SK-N-SH treated with all-trans-retinoic acid at 6 μM for 48 hours (cell line): ENCODE measurements around the gene EXD3.

Experiments used
- ATAC-seq: fragments of 200-7000 bp; cut with Tn5 transposase; 3 replicates; pipeline ENCODE4 v1.9.1; 2020; ENCODE audit warnings: mild to moderate bottlenecking, moderate library complexity
- ARNTL ChIP-seq: fragments of 450-650 bp; formaldehyde crosslinking; IDR thresholded peaks from 2 replicates; pipeline ENCODE4 v1.5.0; 2020; ENCODE audit warnings: low read depth, mild to moderate bottlenecking, moderate library complexity, borderline replicate concordance
- BACH2 ChIP-seq: fragments of 250-450 bp; sonication (Bioruptor Pico); IDR thresholded peaks from 2 replicates; pipeline ENCODE4 v1.9.0; 2021; ENCODE audit warnings: mild to moderate bottlenecking, borderline replicate concordance
- CSDC2 ChIP-seq: fragments of 250-450 bp; sonication (Bioruptor Pico); IDR thresholded peaks from 2 replicates; pipeline ENCODE4 v1.5.0; 2020; ENCODE audit warnings: mild to moderate bottlenecking, moderate library complexity
- ESRRG ChIP-seq: fragments of 250-450 bp; sonication (Bioruptor Pico); IDR thresholded peaks from 2 replicates; pipeline ENCODE4 v1.6.1; 2021; ENCODE audit warnings: mild to moderate bottlenecking
- GLIS3 ChIP-seq: fragments of 250-450 bp; sonication (Bioruptor Pico); IDR thresholded peaks from 2 replicates; pipeline ENCODE4 v1.5.0; 2020; ENCODE audit warnings: mild to moderate bottlenecking, moderate library complexity
- ISL1 ChIP-seq: fragments of 250-450 bp; sonication (Bioruptor Pico); IDR thresholded peaks from 2 replicates; pipeline ENCODE4 v2.1.2; 2022; ENCODE audit warnings: mild to moderate bottlenecking, moderate library complexity
- OSR1 ChIP-seq: fragments of 250-450 bp; sonication (Bioruptor Pico); IDR thresholded peaks from 2 replicates; pipeline ENCODE4 v1.8.0; 2022; ENCODE audit warnings: moderate library complexity, mild to moderate bottlenecking, inconsistent platforms
- PATZ1 ChIP-seq: fragments of 250-450 bp; sonication (Bioruptor Pico); IDR thresholded peaks from 2 replicates; pipeline ENCODE4 v1.8.0; 2020; ENCODE audit warnings: mild to moderate bottlenecking, moderate library complexity, borderline replicate concordance
- PPARA ChIP-seq: fragments of 250-450 bp; sonication (Bioruptor Pico); IDR thresholded peaks from 2 replicates; pipeline ENCODE4 v1.5.0; 2020; ENCODE audit warnings: mild to moderate bottlenecking, borderline replicate concordance
- RARB ChIP-seq: fragments of 250-450 bp; sonication (Bioruptor Pico); IDR thresholded peaks from 2 replicates; pipeline ENCODE4 v1.8.0; 2021; ENCODE audit warnings: mild to moderate bottlenecking, moderate library complexity
- SNAI2 ChIP-seq: fragments of 250-450 bp; sonication (Bioruptor Pico); IDR thresholded peaks from 2 replicates; pipeline ENCODE4 v1.5.0; 2020; ENCODE audit warnings: mild to moderate bottlenecking, moderate library complexity
- ZC3H10 ChIP-seq: fragments of 250-450 bp; sonication (Bioruptor Pico); IDR thresholded peaks from 2 replicates; pipeline ENCODE4 v1.5.1; 2021; ENCODE audit warnings: mild to moderate bottlenecking, moderate library complexity
- ZFP3 ChIP-seq: fragments of 250-450 bp; sonication (Bioruptor Pico); IDR thresholded peaks from 2 replicates; pipeline ENCODE4 v1.5.0; 2020; ENCODE audit warnings: mild to moderate bottlenecking, moderate library complexity
- ZFP30 ChIP-seq: fragments of 450-650 bp; formaldehyde crosslinking; IDR thresholded peaks from 2 replicates; pipeline ENCODE4 v1.5.0; 2022; ENCODE audit warnings: mild to moderate bottlenecking, moderate library complexity
- ZNF565 ChIP-seq: fragments of 450-650 bp; formaldehyde crosslinking; conservative IDR thresholded peaks from 2 replicates; pipeline ENCODE4 v1.5.0; 2020; ENCODE audit warnings: low read depth, mild to moderate bottlenecking, moderate library complexity
- ZNF70 ChIP-seq: fragments of 450-650 bp; formaldehyde crosslinking; IDR thresholded peaks from 2 replicates; pipeline ENCODE4 v1.5.0; 2020; ENCODE audit warnings: mild to moderate bottlenecking, moderate library complexity
- TF ChIP-seq, protein P1 (sequence below): fragments of 250-450 bp; sonication (Bioruptor Pico); IDR thresholded peaks from 2 replicates; pipeline ENCODE4 v1.8.0; 2021; ENCODE audit warnings: low read depth, mild to moderate bottlenecking, moderate library complexity, borderline replicate concordance
- TF ChIP-seq, protein P2 (sequence below): fragments of 250-450 bp; sonication (Bioruptor Pico); IDR thresholded peaks from 2 replicates; pipeline ENCODE4 v1.5.0; 2020; ENCODE audit warnings: mild to moderate bottlenecking, moderate library complexity
- TF ChIP-seq, protein P3 (sequence below): fragments of 250-450 bp; sonication (Bioruptor Pico); IDR thresholded peaks from 2 replicates; pipeline ENCODE4 v1.5.1; 2021; ENCODE audit warnings: mild to moderate bottlenecking, moderate library complexity

The EXD3 gene

GRCh38 chr9:137427454-137428310 is 4.7 kb upstream of the EXD3 start (continued):
- TF ChIP-seq, protein P1, sequence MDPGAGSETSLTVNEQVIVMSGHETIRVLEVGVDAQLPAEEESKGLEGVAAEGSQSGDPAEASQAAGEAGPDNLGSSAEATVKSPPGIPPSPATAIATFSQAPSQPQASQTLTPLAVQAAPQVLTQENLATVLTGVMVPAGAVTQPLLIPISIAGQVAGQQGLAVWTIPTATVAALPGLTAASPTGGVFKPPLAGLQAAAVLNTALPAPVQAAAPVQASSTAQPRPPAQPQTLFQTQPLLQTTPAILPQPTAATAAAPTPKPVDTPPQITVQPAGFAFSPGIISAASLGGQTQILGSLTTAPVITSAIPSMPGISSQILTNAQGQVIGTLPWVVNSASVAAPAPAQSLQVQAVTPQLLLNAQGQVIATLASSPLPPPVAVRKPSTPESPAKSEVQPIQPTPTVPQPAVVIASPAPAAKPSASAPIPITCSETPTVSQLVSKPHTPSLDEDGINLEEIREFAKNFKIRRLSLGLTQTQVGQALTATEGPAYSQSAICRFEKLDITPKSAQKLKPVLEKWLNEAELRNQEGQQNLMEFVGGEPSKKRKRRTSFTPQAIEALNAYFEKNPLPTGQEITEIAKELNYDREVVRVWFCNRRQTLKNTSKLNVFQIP (CRISPR knock-in tag): no peak
- TF ChIP-seq PPARA (CRISPR knock-in tag): no peak
- no peak for TF ChIP-seq GLIS3 (CRISPR knock-in tag)
- TF ChIP-seq, all 23 proteins: peak for 0

- TF ChIP-seq ISL1 (CRISPR knock-in tag) (no peak), ZC3H10 (CRISPR knock-in tag) (no peak), BACH2 (CRISPR knock-in tag) (no peak), OSR1 (CRISPR knock-in tag) (no peak), PPARA (CRISPR knock-in tag) (no peak), CSDC2 (CRISPR knock-in tag) (no peak), GLIS3 (CRISPR knock-in tag) (no peak), ESRRG (CRISPR knock-in tag) (no peak), ZNF565 (no peak), SNAI2 (no peak), ZNF70 (CRISPR knock-in tag) (no peak), ARNTL (CRISPR knock-in tag) (no peak)
- TF ChIP-seq, protein P1 (CRISPR knock-in tag): no peak
- TF ChIP-seq, protein P2, sequence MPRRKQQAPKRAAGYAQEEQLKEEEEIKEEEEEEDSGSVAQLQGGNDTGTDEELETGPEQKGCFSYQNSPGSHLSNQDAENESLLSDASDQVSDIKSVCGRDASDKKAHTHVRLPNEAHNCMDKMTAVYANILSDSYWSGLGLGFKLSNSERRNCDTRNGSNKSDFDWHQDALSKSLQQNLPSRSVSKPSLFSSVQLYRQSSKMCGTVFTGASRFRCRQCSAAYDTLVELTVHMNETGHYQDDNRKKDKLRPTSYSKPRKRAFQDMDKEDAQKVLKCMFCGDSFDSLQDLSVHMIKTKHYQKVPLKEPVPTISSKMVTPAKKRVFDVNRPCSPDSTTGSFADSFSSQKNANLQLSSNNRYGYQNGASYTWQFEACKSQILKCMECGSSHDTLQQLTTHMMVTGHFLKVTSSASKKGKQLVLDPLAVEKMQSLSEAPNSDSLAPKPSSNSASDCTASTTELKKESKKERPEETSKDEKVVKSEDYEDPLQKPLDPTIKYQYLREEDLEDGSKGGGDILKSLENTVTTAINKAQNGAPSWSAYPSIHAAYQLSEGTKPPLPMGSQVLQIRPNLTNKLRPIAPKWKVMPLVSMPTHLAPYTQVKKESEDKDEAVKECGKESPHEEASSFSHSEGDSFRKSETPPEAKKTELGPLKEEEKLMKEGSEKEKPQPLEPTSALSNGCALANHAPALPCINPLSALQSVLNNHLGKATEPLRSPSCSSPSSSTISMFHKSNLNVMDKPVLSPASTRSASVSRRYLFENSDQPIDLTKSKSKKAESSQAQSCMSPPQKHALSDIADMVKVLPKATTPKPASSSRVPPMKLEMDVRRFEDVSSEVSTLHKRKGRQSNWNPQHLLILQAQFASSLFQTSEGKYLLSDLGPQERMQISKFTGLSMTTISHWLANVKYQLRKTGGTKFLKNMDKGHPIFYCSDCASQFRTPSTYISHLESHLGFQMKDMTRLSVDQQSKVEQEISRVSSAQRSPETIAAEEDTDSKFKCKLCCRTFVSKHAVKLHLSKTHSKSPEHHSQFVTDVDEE (CRISPR knock-in tag): no peak
- TF ChIP-seq, protein P3, sequence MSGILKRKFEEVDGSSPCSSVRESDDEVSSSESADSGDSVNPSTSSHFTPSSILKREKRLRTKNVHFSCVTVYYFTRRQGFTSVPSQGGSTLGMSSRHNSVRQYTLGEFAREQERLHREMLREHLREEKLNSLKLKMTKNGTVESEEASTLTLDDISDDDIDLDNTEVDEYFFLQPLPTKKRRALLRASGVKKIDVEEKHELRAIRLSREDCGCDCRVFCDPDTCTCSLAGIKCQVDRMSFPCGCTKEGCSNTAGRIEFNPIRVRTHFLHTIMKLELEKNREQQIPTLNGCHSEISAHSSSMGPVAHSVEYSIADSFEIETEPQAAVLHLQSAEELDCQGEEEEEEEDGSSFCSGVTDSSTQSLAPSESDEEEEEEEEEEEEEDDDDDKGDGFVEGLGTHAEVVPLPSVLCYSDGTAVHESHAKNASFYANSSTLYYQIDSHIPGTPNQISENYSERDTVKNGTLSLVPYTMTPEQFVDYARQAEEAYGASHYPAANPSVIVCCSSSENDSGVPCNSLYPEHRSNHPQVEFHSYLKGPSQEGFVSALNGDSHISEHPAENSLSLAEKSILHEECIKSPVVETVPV (CRISPR knock-in tag): no peak
- ATAC-seq: no peak
Observed at GRCh38 chr9:137426018-137426681, 3.2 kb upstream of the EXD3 start.

DNA sequence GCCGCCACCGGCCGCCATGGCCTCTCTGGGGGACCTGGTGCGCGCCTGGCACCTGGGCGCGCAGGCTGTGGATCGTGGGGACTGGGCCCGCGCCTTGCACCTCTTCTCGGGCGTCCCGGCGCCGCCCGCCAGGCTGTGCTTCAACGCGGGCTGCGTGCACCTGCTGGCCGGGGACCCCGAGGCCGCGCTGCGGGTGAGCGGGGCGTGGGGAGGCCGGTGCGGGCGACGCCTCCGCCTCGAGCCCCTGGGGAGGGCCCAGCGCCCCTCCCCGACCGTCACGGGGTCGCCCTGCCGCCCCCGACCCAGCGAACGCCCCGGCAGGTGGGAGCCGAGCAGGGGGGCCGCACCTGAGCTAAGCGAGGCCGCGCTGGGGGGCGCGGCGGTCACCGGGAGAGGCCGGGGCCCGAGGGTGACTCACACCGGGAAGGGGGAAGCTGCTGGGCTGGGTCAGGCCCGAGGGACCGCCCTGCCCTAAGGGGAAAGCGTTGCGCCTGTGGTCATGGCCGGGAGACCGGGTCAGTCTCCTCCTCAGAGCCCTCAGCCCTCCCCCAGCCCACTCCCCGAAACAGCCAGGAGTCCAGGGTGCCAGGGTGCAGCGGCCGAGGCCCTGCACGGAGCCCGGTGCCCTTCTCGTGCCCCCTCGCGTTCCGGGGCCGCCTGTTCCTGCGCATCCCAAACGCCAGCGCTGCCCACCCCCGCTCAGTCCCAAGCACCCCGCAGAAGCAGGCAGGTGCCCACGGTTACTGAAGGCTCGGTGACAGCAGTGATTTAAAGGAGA is 741 bp upstream of the EXD3 start:
- ATAC-seq: peak; percentile 15; the same call in 2 of the 3 replicates
- no peak for TF ChIP-seq RARB
- TF ChIP-seq BACH2 (CRISPR knock-in tag): no peak

DNA sequence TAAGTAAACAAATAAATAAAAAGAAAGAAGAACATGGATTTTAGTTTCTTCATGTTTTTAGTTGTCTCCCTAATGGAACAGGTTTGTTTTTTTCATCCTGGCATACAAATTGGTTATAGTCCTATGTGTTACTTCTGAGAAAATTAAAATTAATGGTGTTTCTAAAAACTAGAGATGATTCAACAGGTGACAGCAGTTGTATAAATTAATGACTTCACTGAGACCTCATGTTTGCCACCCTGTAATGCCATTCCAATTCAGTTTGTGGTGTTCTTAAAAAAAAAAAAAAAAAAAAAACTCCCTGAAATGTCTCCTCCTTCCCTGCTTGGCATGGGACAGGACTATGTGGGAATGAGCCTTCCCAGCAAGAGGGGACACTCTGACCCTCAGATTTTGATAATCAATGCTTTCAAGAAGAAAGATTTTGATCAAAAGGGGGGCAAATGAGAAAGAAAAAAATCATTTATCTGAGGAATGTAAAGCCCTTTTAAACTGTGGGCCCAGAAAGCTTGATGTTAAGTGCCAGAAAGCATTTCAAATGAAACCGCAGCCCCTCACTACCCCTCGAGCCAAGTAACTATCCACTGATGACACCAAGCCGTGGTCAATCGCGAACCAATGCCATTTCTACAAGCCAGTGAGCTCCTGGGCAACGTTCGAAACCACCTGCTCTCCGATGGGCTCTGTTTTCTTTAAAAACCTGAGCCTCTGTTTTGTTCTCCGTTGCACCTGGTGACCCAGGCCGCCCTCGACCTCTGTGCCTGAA is 941 bp downstream of the EXD3 start:
- no peak for ATAC-seq
- TF ChIP-seq SNAI2 (no peak), ZFP30 (CRISPR knock-in tag) (no peak), ISL1 (CRISPR knock-in tag) (no peak), ZNF565 (no peak), ZFP3 (CRISPR knock-in tag) (no peak), ESRRG (CRISPR knock-in tag) (no peak), BACH2 (CRISPR knock-in tag) (no peak), PATZ1 (CRISPR knock-in tag) (no peak), ZC3H10 (CRISPR knock-in tag) (no peak), GLIS3 (CRISPR knock-in tag) (no peak)
- TF ChIP-seq, protein P1 (CRISPR knock-in tag): no peak
